Measurements from ENCODE around the gene ELMO1. TPM values are rescaled to one million over a fixed set of nuclear protein-coding genes. Genes with fewer than 3 reads are reported as not detected.

The ELMO1 gene
- total and polyA plus RNA-seq, 10 of the 15 experiments (the other 5 are each of a cell fraction or from before 2014, with no cell fraction given) = 22.6 to 85.9 (median 56.6) TPM

DNA sequence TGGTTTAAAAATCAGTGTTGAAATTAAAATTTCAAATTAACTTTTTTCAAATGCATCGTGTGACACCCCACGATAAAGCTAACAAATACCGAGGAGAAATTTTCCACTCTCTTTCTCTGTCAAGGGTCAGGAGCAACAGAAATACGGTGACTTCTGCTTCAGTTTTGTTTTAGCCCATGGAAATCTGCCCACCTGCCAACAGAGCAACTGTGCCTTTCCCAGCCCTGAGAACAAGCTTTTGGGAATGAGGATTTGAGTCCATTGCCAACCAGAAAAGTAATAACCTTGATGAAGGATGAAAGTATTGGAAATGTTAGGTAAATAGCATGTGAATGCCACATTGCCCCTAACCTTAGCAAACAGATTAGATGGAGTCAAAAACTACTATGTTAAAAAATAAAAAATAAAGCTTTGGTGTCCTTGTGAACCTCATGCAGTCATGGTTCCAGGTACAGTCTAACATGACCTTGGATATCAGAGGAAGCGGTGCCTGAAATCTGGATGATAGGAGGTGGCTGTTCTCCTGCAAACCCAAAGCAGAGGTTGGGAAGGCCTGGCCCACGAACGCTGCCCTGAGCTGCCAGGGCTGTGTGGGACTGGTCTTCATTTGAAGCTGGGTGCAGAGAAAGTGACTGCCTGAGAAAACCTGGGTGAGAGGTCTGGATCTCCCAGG, 296.8 kb downstream of the ELMO1 start (continued):
- TF ChIP-seq SMC3 (IDR thresholded peaks at IDR 0.05; ENCODE audit: borderline replicate concordance, low read length) (no peak), ZNF622 (IDR thresholded peaks at IDR 0.05) (no peak)
- TF ChIP-seq, protein P1, sequence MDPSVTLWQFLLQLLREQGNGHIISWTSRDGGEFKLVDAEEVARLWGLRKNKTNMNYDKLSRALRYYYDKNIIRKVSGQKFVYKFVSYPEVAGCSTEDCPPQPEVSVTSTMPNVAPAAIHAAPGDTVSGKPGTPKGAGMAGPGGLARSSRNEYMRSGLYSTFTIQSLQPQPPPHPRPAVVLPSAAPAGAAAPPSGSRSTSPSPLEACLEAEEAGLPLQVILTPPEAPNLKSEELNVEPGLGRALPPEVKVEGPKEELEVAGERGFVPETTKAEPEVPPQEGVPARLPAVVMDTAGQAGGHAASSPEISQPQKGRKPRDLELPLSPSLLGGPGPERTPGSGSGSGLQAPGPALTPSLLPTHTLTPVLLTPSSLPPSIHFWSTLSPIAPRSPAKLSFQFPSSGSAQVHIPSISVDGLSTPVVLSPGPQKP (IDR thresholded peaks at IDR 0.05; ENCODE audit: low read depth, low read length) = no peak
- TF ChIP-seq, protein P2, sequence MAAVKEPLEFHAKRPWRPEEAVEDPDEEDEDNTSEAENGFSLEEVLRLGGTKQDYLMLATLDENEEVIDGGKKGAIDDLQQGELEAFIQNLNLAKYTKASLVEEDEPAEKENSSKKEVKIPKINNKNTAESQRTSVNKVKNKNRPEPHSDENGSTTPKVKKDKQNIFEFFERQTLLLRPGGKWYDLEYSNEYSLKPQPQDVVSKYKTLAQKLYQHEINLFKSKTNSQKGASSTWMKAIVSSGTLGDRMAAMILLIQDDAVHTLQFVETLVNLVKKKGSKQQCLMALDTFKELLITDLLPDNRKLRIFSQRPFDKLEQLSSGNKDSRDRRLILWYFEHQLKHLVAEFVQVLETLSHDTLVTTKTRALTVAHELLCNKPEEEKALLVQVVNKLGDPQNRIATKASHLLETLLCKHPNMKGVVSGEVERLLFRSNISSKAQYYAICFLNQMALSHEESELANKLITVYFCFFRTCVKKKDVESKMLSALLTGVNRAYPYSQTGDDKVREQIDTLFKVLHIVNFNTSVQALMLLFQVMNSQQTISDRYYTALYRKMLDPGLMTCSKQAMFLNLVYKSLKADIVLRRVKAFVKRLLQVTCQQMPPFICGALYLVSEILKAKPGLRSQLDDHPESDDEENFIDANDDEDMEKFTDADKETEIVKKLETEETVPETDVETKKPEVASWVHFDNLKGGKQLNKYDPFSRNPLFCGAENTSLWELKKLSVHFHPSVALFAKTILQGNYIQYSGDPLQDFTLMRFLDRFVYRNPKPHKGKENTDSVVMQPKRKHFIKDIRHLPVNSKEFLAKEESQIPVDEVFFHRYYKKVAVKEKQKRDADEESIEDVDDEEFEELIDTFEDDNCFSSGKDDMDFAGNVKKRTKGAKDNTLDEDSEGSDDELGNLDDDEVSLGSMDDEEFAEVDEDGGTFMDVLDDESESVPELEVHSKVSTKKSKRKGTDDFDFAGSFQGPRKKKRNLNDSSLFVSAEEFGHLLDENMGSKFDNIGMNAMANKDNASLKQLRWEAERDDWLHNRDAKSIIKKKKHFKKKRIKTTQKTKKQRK (IDR thresholded peaks at IDR 0.05; ENCODE audit: low read depth, low read length) = no peak

DNA sequence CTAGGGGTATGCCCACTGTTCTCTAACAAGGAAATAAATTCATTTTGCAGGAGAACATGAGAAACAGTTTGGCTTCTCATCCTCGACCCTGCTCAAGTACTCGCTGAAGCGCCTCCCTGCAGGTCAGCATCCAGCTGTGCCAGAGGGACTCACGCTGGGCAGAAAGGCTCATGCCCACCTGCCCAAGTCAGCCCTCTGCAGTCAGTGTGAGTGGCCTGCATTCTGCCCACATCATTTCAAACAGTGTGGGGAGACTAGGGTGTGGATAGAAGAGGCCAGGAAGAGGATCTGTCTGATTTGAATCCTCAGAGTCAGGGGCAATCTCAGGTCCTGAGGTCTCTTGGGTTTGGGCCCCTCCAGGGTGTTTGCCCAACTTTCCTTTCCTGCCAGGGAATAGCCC, 297.8 kb downstream of the ELMO1 start:
- H3K27me3 ChIP-seq (replicated peaks in 1 of 2; ENCODE audit: control insufficient read depth in 2 of 2, insufficient read depth in 2 of 2, low read length in 1 of 2) = no peaks in the 10 kb centered on the region
- FAIRE-seq (no peak), DNase-seq (ENCODE audit: low read depth, low spot score) (no peak), ATAC-seq (no peak)
- no peaks in the 10 kb centered on the region for H3K9me3 ChIP-seq (replicated peaks; ENCODE audit: control insufficient read depth, insufficient read depth, low read length)
- H3K27ac ChIP-seq (ENCODE audit: control insufficient read depth, insufficient read depth) = no peak overlapping the region
- BruUV-seq (replicated peaks) = no TSS peak
- intact Hi-C loops (cut with micrococcal nuclease; ENCODE audit: unreplicated experiment) (no loop called here), in situ Hi-C loops (cut with MboI) (no loop called here)
- CTCF ChIA-PET = interaction anchor here (1.1 kb wide), 1 partner anchor 166 kb away, joined by 4 read pairs; no protein-coding TSS in a partner anchor
- no peak for TF ChIP-seq MEF2A (IDR thresholded peaks at IDR 0.05; ENCODE audit: insufficient read depth, low read depth, low read length)
- TF ChIP-seq GABPA (IDR thresholded peaks at IDR 0.05; ENCODE audit: low read depth) = no peak
- TF ChIP-seq ETV6 (conservative IDR thresholded peaks at IDR 0.05 in 1 of 2, IDR thresholded peaks at IDR 0.05 in 1 of 2; ENCODE audit: borderline replicate concordance in 1 of 2, low read depth in 1 of 2) = no peak
- TF ChIP-seq, protein P3, sequence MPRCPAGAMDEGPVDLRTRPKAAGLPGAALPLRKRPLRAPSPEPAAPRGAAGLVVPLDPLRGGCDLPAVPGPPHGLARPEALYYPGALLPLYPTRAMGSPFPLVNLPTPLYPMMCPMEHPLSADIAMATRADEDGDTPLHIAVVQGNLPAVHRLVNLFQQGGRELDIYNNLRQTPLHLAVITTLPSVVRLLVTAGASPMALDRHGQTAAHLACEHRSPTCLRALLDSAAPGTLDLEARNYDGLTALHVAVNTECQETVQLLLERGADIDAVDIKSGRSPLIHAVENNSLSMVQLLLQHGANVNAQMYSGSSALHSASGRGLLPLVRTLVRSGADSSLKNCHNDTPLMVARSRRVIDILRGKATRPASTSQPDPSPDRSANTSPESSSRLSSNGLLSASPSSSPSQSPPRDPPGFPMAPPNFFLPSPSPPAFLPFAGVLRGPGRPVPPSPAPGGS (IDR thresholded peaks at IDR 0.05; ENCODE audit: borderline replicate concordance, insufficient read depth, low read depth, low read length, poor library complexity, severe bottlenecking) = no peak
- TF ChIP-seq, protein P4, sequence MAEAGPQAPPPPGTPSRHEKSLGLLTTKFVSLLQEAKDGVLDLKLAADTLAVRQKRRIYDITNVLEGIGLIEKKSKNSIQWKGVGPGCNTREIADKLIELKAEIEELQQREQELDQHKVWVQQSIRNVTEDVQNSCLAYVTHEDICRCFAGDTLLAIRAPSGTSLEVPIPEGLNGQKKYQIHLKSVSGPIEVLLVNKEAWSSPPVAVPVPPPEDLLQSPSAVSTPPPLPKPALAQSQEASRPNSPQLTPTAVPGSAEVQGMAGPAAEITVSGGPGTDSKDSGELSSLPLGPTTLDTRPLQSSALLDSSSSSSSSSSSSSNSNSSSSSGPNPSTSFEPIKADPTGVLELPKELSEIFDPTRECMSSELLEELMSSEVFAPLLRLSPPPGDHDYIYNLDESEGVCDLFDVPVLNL (IDR thresholded peaks at IDR 0.05; ENCODE audit: low read depth, low read length) = no peak
- TF ChIP-seq, protein P5, sequence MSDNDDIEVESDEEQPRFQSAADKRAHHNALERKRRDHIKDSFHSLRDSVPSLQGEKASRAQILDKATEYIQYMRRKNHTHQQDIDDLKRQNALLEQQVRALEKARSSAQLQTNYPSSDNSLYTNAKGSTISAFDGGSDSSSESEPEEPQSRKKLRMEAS (IDR thresholded peaks at IDR 0.05; ENCODE audit: low read depth, low read length) = no peak
- H3K79me2 ChIP-seq (ENCODE audit: control insufficient read depth, insufficient read depth, low read length) = no peaks in the 10 kb centered on the region
- H3K9ac ChIP-seq (ENCODE audit: control insufficient read depth, insufficient read depth, low read length) = no peak overlapping the region
- WGBS (ENCODE audit: insufficient coverage, insufficient replicate concordance, low lambda C conversion rate, missing lambda C conversion rate) = 98% methylated on average over 4 of the region's 4 CpGs
- no peak overlapping the region for H2AFZ ChIP-seq (ENCODE audit: control insufficient read depth, low read depth, low read length)
- POLR2A ChIA-PET = no interaction called here
- peaks cover 3% of the 10 kb centered on the region; the same call in 1 of the 2 replicates for H3K4me1 ChIP-seq (ENCODE audit: control insufficient read depth, insufficient read depth, low read length)
- no peaks in the 10 kb centered on the region for H4K20me1 ChIP-seq (ENCODE audit: control insufficient read depth, insufficient read depth)
- H3K4me3 ChIP-seq = no peak overlapping the region
- RAD21 ChIA-PET (ENCODE audit: unreplicated experiment) = no interaction called here
- SMC1A ChIA-PET (ENCODE audit: uncharacterized antibody, unreplicated experiment) = interaction anchor here (1.4 kb wide), 1 partner anchor 21 kb away, joined by 3 read pairs; no protein-coding TSS in a partner anchor
- no peaks in the 10 kb centered on the region for H3K36me3 ChIP-seq (ENCODE audit: control insufficient read depth in 2 of 2, insufficient read depth in 2 of 2, low read length in 1 of 2)
- no peak overlapping the region for H3K4me2 ChIP-seq (ENCODE audit: control insufficient read depth, insufficient read depth)

Measured in GM12878 (cell line).